GM18505 (cell line): Measurements from ENCODE around the gene SLC46A2.

Source experiments
- ATAC-seq: cut with Tn5 transposase; IDR thresholded peaks from one replicate; pipeline ENCODE4 v1.9.1; 2021; ENCODE audit not compliant: unreplicated experiment
- POLR2A ChIP-seq: IDR thresholded peaks from 4 replicates; pipeline ENCODE4 v1.6.1; 2011; ENCODE audit warnings: borderline replicate concordance; ENCODE audit not compliant: insufficient read depth, insufficient read length; ENCODE audit errors: extremely low read depth

Gene SLC46A2

GRCh38 chr9:112878752-112879151, 11.9 kb downstream of the SLC46A2 start:
- no peak for ATAC-seq
- no peak for TF ChIP-seq POLR2A

GRCh38 chr9:112873773-112874405, 16.8 kb downstream of the SLC46A2 start:
- no peak for ATAC-seq
- TF ChIP-seq POLR2A: no peak

GRCh38 chr9:112872019-112872418, 18.7 kb downstream of the SLC46A2 start:
- no peak for TF ChIP-seq POLR2A
- no peak for ATAC-seq

GRCh38 chr9:112870556-112870955, 20.1 kb downstream of the SLC46A2 start:
- no peak for ATAC-seq
- no peak for TF ChIP-seq POLR2A

GRCh38 chr9:112869917-112870316, 20.8 kb downstream of the SLC46A2 start:
- no peak for ATAC-seq
- TF ChIP-seq POLR2A: no peak

GRCh38 chr9:112869041-112869529, 21.6 kb downstream of the SLC46A2 start:
- no peak for TF ChIP-seq POLR2A
- ATAC-seq: no peak

GRCh38 chr9:112868461-112868860, 22.2 kb downstream of the SLC46A2 start:
- no peak for ATAC-seq
- TF ChIP-seq POLR2A: no peak

- ATAC-seq: no peak
- no peak for TF ChIP-seq POLR2A
Measured at GRCh38 chr9:112867275-112867991, 23.2 kb downstream of the SLC46A2 start.

GRCh38 chr9:112866662-112867274, 23.9 kb downstream of the SLC46A2 start:
- no peak for ATAC-seq
- no peak for TF ChIP-seq POLR2A

GRCh38 chr9:112864982-112865381, 25.7 kb downstream of the SLC46A2 start:
- no peak for ATAC-seq

GRCh38 chr9:112864403-112864802, 26.3 kb downstream of the SLC46A2 start:
- no peak for TF ChIP-seq POLR2A
- no peak for ATAC-seq

More at GRCh38 chr9:112864982-112865381, 25.7 kb downstream of the SLC46A2 start:
- TF ChIP-seq POLR2A: no peak

- ATAC-seq: no peak
- no peak for TF ChIP-seq POLR2A
Measured at GRCh38 chr9:112863746-112864145, 26.9 kb downstream of the SLC46A2 start.

- no peak for ATAC-seq
- TF ChIP-seq POLR2A: no peak
Measured at GRCh38 chr9:112863214-112863613, 27.5 kb downstream of the SLC46A2 start.
